Muscle of leg (tissue), 16 donors: ENCODE measurements around the gene ADAM22. TPM values are rescaled to one million over a fixed set of nuclear protein-coding genes. Genes with fewer than 3 reads are reported as not detected.
"Not testable (repeated sequence)": the region's sequence is repeated elsewhere in the genome, so short reads cannot be mapped to it uniquely, and the experiment has no call there.

Source experiments
- DNase-seq: peaks from one replicate; pipeline ENCODE4 v3.0.0; 2013
- H3K27ac ChIP-seq: one replicate; pipeline ENCODE4 v1.5.1; 2013; ENCODE audit warnings: mild to moderate bottlenecking, low read length, control low read depth
- H3K27me3 ChIP-seq: one replicate; pipeline ENCODE4 v1.6.1; 2013; ENCODE audit warnings: low read length; ENCODE audit not compliant: control insufficient read depth, insufficient read depth
- H3K36me3 ChIP-seq: one replicate; pipeline ENCODE4 v1.6.1; 2013; ENCODE audit warnings: low read length; ENCODE audit not compliant: control insufficient read depth, insufficient read depth
- H3K4me1 ChIP-seq: one replicate; pipeline ENCODE4 v1.6.1; 2013; ENCODE audit warnings: low read length; ENCODE audit not compliant: control insufficient read depth, insufficient read depth
- H3K4me3 ChIP-seq: one replicate; pipeline ENCODE4 v1.5.1; 2013; ENCODE audit warnings: low read length, control low read depth
- H3K9me3 ChIP-seq: replicated peaks from 2 replicates; pipeline ENCODE4 v1.6.1; 2013; ENCODE audit warnings: low read depth, low read length; ENCODE audit not compliant: control insufficient read depth
- whole genome bisulfite sequencing: methylation state at CpG from one replicate; pipeline ENCODE4 v1.1.5; 2013; ENCODE audit warnings: missing lambda C conversion rate; ENCODE audit not compliant: insufficient coverage; 5-methylcytosine and 5-hydroxymethylcytosine counted together
- long read RNA-seq, 11 donors: transcript quantifications; one replicate each; lab custom pipeline, GENCODE V29; 2026
- polyA plus RNA-seq, 8 donors: library from polyadenylated mRNA; unstranded; fragments of 120-200 nt; gene quantifications; one replicate each; pipeline versions ENCODE4 v1.2.1 to v1.2.3, GENCODE V29; 2013; ENCODE audit warnings: inconsistent platforms in 1 of 8, low replicate concordance in 1 of 8; ENCODE audit not compliant: insufficient read length in 8 of 8, insufficient read depth in 1 of 8
- total RNA-seq: library from RNA; stranded (reverse); fragments of 120-200 nt; gene quantifications from one replicate; pipeline ENCODE4 v1.2.4, GENCODE V29; 2013

Gene ADAM22
- total RNA-seq (15.3 TPM), polyA plus RNA-seq (10 to 100 TPM in 5 of 8 donors, 1 to 10 TPM in 3; 7.3 to 17.1 (median 13.3) TPM)
- long read RNA-seq, donor 1 = 0 reads
- long read RNA-seq, donor 2 = 0 reads
- long read RNA-seq, donor 3, partial matches to known transcripts = 81 of 178 reads
- long read RNA-seq, donor 3, other reads (novel, unspliced or antisense) = 97 of 178 reads
- long read RNA-seq, donor 4, full-length matches to known transcripts = 1 of 1 reads
- long read RNA-seq, donor 4, partial matches to known transcripts = 0 of 1 reads
- long read RNA-seq, donor 4, other reads (novel, unspliced or antisense) = 0 of 1 reads
- long read RNA-seq, donor 5, full-length matches to known transcripts = 1 of 1 reads
- long read RNA-seq, donor 5, partial matches to known transcripts = 0 of 1 reads
- long read RNA-seq, donor 5, other reads (novel, unspliced or antisense) = 0 of 1 reads
- long read RNA-seq, donor 6, full-length matches to known transcripts = 1 of 246 reads
- long read RNA-seq, donor 6, partial matches to known transcripts = 72 of 246 reads
- long read RNA-seq, donor 6, other reads (novel, unspliced or antisense) = 173 of 246 reads
- long read RNA-seq, donor 7, full-length matches to known transcripts = 1 of 1 reads
- long read RNA-seq, donor 7, partial matches to known transcripts = 0 of 1 reads
- long read RNA-seq, donor 7, other reads (novel, unspliced or antisense) = 0 of 1 reads
- long read RNA-seq, donor 8 = 0 reads
- long read RNA-seq, donor 9 = 0 reads
- long read RNA-seq, donor 10, full-length matches to known transcripts = 1 of 1 reads
- long read RNA-seq, donor 10, partial matches to known transcripts = 0 of 1 reads
- long read RNA-seq, donor 10, other reads (novel, unspliced or antisense) = 0 of 1 reads
- long read RNA-seq, donor 11, partial matches to known transcripts = 128 of 193 reads
- long read RNA-seq, donor 11, other reads (novel, unspliced or antisense) = 65 of 193 reads

DNA sequence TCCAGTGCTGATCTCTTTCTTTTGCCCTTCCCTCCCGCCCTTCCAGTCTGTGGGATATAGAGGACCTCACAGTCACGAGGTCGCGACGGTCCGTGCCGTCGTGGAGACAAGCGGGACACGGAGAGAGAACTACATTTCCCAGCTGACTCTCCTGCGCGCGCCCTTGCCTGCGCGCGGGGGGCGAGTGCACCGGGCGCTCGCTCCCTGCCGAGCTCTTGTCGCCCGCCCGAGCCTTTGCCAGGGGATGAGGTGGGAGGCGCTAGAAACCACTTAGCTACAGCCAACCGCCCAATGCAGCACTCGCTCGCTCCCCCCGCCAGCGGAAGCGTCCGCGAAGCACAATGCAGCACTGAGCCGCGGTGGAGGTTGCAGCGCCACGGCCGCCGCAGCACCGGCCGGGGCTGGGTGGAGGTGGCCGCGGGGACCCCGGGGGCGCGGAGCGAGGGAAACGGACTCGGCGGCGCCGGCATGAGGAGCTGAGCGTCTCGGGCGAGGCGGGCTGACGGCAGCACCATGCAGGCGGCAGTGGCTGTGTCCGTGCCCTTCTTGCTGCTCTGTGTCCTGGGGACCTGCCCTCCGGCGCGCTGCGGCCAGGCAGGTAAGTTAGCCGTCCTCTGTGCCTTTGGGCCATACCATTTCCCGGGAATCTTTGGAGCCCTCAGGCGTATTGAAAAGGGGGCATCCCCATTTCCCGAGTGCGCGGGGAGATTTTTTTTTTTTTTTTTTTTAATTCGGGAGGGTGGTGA is at the start of gene ADAM22:
ADAM22 (plus strand) TSS at position 299 of the 746 bp plus-strand sequence; CDS start at position 514, 215 bp downstream.
- Histone ChIP-seq H3K36me3 (no peaks in the 10 kb centered on the region), H3K27ac (peak within 1 kb of the TSS; percentile 68), H3K9me3 (no peaks in the 10 kb centered on the region), H3K4me3 (peak within 1 kb of the TSS; percentile 79), H3K4me1 (peaks cover 10% of the 10 kb centered on the region), H3K27me3 (peaks cover 7% of the 10 kb centered on the region)
- 0% methylated on average over 68 of the region's 70 CpGs for WGBS
- peak; percentile 97 for DNase-seq

DNA sequence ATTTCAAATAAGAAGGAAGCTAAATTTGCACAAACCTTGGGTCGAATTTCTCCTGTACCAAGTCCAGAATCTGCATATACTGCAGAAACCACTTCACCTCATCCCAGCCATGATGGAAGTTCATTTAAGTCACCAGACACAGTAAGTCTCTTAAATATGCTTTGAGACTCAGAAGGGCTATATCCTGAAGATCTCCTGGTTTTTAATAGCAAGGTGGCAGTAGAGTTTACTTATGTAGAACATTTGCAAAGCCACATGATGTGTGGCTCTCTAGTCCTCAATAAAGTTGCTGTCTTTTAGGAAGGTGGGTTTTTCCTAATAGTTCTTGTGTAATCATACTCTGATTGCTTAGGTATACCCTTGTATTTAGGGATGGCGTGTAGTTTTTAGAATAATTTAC is 49.0 kb upstream of the ADAM22 start:
- Histone ChIP-seq H3K4me1 (no peaks in the 10 kb centered on the region), H3K36me3 (peaks cover 2% of the 10 kb centered on the region), H3K4me3 (no peak overlapping the region), H3K27ac (no peak overlapping the region), H3K9me3 (no peaks in the 10 kb centered on the region), H3K27me3 (no peaks in the 10 kb centered on the region)
- DNase-seq = no peak
- WGBS = no CpG with 5 or more reads among the region's 2 CpGs

DNA sequence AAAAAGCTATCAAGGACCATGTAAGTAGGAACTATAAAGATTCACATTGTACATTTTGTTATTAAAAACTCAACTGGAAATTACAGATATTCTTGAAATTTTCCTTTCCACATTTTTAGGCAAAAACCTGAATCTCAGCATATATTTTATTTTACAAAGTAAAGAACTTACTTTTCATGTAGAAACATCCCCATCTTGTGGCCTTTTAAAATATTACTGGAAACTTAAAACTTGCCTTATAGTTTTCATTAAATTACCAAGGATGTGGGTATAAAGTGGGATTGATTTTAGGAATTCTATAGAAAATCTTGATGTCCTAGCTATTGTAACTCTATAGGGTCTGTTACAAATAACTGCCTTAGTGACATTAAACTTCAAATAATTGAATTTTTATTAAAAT is 47.2 kb upstream of the ADAM22 start:
- Histone ChIP-seq H3K4me1 (no peaks in the 10 kb centered on the region), H3K27ac (no peak overlapping the region), H3K36me3 (peaks cover 2% of the 10 kb centered on the region), H3K4me3 (no peak overlapping the region), H3K9me3 (no peaks in the 10 kb centered on the region), H3K27me3 (no peaks in the 10 kb centered on the region)
- DNase-seq = peak; percentile 65

DNA sequence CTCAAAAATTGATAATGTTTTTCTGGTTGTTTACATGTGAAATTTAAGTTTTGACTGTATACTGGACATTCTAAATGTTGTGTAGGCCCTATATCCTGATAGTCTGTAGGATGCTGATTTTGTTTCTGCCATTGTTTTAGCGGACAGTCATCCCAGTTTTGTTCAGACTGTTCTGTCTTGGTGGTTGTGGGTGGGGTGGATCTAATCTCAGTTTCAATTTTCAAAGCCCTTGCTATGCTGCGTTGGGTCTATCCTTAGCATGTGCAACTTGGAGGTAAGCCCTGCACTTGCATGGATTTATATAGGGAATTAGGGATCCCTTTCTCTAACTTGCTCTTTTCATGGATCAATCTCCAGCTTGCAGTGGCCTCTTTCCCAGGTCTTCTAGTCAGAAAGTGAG is 38.7 kb upstream of the ADAM22 start:
- WGBS = 83% methylated on average over 2 of the region's 2 CpGs
- Histone ChIP-seq H3K36me3 (no peaks in the 10 kb centered on the region), H3K9me3 (no peaks in the 10 kb centered on the region), H3K4me3 (no peak overlapping the region), H3K27me3 (no peaks in the 10 kb centered on the region), H3K27ac (no peak overlapping the region), H3K4me1 (no peaks in the 10 kb centered on the region)
- DNase-seq = no peak

DNA sequence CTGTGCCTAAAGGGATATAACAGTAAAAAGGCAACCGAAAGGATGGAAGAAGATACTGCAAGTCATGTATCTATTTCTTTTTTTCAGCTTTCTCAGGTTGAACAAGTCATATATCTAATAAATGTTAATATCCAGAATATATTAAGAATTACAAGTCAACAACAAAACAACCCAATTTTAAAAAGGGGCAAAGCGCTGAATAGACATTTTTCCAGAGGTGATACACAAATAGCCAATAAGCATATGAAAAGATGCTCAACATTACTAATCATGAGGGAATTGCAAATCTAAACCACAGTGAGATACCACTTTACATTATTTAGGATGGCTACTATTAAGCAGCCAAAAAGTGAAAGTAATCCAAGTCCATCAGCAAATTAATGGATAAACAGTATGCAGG is 34.8 kb upstream of the ADAM22 start:
- H3K36me3 ChIP-seq = peaks cover 4% of the 10 kb centered on the region

DNA sequence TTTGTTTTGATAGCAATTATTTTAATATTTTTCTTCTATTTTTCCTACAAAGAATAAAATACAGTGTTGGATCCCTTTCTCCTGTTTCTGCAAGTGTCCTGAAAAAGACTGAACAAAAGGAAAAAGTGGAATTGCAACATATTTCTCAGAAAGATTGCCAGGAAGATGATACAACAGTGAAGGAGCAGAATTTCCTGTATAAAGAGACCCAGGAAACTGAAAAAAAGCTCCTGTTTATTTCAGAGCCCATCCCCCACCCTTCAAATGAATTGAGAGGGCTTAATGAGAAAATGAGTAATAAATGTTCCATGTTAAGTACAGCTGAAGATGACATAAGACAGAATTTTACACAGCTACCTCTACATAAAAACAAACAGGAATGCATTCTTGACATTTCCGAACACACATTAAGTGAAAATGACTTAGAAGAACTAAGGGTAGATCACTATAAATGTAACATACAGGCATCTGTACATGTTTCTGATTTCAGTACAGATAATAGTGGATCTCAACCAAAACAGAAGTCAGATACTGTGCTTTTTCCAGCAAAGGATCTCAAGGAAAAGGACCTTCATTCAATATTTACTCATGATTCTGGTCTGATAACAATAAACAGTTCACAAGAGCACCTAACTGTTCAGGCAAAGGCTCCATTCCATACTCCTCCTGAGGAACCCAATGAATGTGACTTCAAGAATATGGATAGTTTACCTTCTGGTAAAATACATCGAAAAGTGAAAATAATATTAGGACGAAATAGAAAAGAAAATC is 26.7 kb upstream of the ADAM22 start:
- H3K36me3 ChIP-seq, H3K27ac ChIP-seq, H3K4me1 ChIP-seq, H3K9me3 ChIP-seq, H3K4me3 ChIP-seq, H3K27me3 ChIP-seq: not testable (repeated sequence)
- peak; percentile 26 for DNase-seq
- WGBS = no CpG with 5 or more reads among the region's 3 CpGs

More for the DNA sequence above, 34.8 kb upstream of the ADAM22 start:
- Histone ChIP-seq H3K27ac (no peak overlapping the region), H3K9me3 (no peaks in the 10 kb centered on the region), H3K4me1 (no peaks in the 10 kb centered on the region), H3K4me3 (no peak overlapping the region), H3K27me3 (no peaks in the 10 kb centered on the region)
- no peak for DNase-seq
- no CpG with 5 or more reads among the region's 2 CpGs for WGBS

- not testable (repeated sequence) for H3K4me1 ChIP-seq, H3K4me3 ChIP-seq, H3K27ac ChIP-seq, H3K36me3 ChIP-seq, H3K9me3 ChIP-seq, H3K27me3 ChIP-seq, DNase-seq
- WGBS = 100% methylated on average over 4 of the region's 4 CpGs
Observed at GRCh38 chr7:87908814-87909213, 25.2 kb upstream of the ADAM22 start.

GRCh38 chr7:87912121-87912520 is 21.9 kb upstream of the ADAM22 start:
- no CpG with 5 or more reads among the region's 4 CpGs for WGBS
- no peak overlapping the region for H3K4me3 ChIP-seq
- no peak for DNase-seq
- H3K4me1 ChIP-seq = no peaks in the 10 kb centered on the region
- no peaks in the 10 kb centered on the region for H3K9me3 ChIP-seq
- H3K27ac ChIP-seq = no peak overlapping the region
- no peaks in the 10 kb centered on the region for H3K27me3 ChIP-seq
- peaks cover 3% of the 10 kb centered on the region for H3K36me3 ChIP-seq

DNA sequence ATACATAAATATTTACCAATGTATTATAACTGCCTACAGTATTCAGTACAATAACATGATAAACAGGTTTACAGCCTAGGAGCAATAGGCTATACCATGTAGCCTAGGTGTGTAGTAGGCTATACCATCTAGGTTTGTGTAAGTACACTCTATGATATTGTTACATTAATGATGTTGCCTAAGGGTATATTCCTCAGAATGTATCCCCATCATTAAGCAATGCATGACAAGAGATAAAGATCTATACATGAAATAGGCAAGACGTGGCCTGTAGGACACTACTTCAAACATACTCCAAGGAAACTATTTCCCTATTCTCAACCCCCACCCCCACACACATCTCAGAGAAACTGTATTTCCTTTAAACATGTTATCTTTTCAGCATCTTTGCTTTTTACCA is 15.3 kb upstream of the ADAM22 start:
- no CpG with 5 or more reads among the region's 1 CpG for WGBS
- no peaks in the 10 kb centered on the region for H3K27me3 ChIP-seq
- H3K4me3 ChIP-seq = no peak overlapping the region
- H3K9me3 ChIP-seq = no peaks in the 10 kb centered on the region
- DNase-seq = no peak
- no peaks in the 10 kb centered on the region for H3K4me1 ChIP-seq
- H3K27ac ChIP-seq = no peak overlapping the region
- no peaks in the 10 kb centered on the region for H3K36me3 ChIP-seq
